Measurements from ENCODE around the gene SARNP.
"Not testable (repeated sequence)": the region's sequence is repeated elsewhere in the genome, so short reads cannot be mapped to it uniquely, and the experiment has no call there.

Gene SARNP, protein sequence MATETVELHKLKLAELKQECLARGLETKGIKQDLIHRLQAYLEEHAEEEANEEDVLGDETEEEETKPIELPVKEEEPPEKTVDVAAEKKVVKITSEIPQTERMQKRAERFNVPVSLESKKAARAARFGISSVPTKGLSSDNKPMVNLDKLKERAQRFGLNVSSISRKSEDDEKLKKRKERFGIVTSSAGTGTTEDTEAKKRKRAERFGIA

DNA sequence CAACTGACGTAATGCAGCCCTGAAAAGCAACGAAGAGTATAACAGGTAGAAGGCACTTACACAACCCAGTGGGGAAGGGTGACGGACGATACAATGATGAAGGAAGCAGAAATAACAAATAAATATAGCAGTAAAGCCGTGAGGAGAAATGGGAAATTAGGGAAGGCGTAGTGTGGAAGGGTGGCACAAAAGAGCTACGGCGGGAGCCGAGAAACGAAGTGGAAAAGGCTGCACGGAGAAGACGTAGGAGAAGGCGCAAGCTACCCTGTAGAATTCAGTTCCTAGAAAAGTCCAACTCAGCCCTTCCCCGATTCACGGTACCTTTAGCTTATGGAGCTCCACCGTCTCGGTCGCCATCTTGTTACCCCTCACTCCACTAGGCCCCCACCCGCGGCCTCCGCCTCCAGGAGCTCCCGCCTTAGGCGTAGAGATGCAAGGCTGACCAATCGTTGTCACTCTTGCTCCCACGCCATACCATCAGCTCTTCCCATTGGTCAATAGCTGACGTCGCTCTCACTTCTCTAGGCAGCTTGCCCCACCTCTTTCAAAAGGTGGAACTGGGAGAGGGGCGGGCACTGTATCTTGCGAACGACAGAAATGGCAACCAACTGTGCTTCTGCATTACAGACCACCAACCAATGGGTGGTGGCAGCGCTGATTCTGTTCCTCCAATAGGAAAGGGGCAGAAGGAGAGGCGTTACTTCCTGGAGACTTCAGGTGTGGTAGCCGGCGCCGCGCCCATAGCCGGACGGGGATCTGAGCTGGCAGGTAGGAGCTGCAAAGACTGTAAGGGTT, at the start of gene SARNP, which contains the start of gene ORMDL2:
Gene SARNP (minus strand): TSS at position 380 of the 795 bp plus-strand sequence. CDS start 23 bp downstream, at position 357.
Gene ORMDL2 (plus strand): TSS at position 697 of the 795 bp plus-strand sequence. CDS start 959 bp downstream, outside the sequence.
- peak; percentile 100 for DNase-seq

DNA sequence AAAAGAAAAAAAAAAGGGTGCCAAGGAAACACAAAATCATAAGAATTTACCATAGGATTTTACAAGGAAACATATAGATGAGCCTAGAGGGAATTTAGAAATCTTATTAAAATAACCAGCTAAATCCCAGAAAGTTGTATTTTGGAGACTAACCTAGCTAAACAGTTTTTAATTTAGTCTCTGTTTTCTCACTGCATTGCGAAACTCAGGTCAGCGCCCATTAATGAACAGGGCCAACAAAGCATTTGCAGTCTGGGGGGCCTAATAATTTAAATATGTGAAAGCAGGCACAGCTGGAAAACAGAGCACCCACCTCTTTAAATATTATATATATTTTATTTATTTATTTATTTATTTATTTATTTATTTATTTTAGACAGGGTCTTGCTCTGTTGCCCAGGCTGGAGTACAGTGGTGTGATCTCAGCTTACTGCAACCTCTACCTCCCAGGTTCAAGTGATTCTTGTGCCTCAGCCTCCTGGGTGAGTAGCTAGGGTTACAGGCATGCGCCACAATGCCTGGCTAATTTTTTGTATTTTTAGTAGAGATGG, 49.0 kb upstream of the SARNP start:
- not testable (repeated sequence) for DNase-seq

DNA sequence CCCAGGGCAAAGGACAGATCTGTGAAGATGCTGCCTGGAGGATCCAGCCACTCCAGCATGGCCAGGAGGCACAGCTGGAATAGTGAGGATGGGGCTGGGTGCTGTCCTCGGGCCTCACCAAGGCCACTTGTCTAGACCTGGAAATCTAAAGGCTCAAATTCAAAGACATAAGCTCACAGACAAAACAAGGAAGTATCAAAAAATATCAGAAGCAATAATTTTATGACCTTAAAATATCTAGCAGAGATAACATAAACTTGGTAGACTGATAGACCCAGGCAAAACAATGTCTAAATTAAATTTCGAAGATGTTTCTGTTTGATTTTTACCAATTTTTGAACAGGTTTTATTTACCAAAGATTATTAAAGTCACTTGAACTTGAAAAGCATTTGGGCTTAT, 47.8 kb upstream of the SARNP start:
- DNase-seq = no peak

DNA sequence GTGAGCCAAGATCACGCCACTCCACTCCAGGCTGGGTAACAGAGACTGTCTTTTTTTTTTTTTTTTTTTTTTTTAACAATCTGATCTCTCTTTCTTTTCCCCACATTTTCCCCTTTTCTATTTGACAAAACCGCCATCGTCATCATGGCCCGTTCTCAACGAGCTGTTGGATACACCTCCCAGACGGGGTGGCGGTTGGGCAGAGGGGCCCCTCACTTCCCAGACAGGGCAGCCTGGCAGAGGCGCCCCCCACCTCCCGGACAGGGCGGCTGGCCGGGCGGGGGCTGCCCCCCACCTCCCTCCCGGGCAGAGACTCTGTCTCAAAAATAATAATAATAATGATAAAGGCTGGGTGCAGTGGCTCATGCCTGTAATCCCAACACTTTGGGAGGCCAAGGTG, 45.4 kb upstream of the SARNP start:
- DNase-seq = not testable (repeated sequence)

DNA sequence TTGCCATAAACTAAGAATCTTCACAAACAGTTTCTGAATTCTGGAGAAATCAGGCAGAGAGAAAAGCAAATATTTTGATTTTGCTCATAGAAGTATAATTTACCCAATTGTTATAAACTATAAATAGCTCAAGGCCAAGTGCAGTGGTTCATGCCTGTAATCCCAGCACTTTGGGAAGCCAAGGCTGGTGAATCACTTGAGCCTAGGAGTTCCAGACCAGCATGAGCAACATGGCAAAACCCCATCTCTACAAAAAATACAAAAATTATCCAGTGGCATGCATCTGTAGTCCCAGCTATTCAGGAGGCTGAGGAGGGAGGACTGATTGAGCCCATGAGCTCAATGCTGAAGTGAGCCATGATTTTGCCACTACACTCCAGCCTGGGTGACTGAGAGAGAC, 44.8 kb upstream of the SARNP start:
- DNase-seq = no peak

DNA sequence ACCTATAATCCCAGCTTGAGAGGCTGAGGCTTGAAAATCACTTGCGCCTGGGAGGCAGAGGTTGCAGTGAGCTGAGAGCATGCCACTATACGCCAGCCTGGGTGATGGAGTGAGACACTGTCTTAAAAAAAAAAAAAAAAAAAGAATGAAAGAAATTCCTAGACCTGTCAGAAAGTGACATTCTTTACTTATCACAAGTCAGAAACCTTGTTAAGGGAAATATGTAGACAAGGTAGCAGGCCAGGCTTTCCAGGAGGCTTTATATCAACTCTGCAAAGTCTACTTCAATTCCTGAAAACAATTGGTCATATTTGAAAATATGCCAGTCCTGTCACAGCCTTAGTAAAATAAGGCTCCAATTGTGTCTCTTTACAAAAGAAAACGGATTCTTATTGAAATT, 44.3 kb upstream of the SARNP start:
- DNase-seq = no peak

DNA sequence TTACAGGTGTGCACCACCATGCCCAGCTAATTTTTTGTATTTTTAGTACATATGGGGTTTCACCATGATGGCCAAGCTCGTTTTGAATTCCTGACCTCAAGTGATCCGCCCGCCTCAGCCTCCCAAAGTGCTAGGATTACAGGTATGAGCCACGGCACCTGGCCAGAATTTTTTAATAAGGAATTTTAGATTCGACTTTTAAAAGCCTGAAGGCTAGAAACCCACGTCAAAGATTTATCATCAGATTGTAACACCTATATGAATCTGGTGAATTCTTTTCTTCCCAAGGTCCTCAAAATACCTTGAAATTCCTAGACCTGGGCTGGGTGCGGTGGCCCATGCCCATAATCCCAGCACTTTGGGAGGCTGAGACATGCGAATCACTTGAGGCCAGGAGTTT, 43.9 kb upstream of the SARNP start:
- DNase-seq = no peak

DNA sequence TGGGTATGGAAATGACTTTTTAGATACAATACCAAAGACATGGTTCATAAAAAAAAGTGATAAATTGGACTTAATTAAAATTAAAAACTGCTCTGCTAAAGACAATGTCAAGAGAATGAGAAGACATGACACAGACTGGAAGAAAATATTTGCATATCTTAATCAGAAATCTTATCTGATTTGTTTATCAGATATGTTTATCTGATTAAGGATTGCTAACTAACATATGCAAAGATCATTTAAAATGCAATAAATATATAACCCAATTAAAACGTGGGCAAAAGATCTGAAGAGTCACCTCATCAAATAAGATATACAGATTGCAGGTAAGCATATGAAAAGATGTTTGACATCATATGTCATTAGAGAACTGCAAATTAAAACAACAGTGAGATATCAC, 35.2 kb upstream of the SARNP start:
- no peak for DNase-seq

DNA sequence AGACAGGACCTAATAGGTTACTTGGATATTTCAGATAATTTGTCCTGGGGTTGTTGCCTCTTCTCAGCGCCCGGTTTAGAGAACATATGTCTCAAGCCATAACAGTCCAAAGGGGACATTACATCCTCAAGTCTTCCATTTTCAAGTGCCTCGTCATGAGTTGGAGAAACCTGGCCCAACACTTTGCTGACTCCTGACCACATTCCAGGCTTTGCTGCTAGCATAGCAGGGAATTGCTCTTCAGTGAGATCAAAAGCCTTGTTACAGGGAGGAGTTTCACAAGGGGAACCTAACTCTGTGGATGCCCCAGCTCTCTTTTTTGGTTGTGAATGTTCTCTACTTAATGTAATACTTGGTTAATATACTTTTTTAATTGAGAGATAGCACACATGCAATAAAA, 33.4 kb upstream of the SARNP start:
- DNase-seq = no peak

DNA sequence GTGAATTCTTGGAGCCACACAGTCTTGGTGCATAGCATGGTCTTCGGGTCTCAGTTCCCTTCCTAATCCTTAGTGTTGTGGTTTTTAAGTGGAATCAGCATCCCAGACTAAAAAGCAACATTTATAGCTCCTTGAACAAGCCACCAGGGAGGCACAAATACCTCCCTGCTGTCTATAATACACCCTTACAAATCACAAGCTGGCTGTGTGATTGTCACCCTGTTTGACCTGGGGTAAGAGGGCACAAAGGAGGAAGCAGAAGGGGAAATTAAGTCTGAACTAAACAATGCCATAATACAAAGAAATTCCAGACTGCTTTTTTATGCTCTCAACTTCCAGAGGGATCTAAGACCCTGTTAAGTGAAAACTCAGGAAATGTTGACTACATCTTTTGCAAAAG, 32.9 kb upstream of the SARNP start:
- no peak for DNase-seq

DNA sequence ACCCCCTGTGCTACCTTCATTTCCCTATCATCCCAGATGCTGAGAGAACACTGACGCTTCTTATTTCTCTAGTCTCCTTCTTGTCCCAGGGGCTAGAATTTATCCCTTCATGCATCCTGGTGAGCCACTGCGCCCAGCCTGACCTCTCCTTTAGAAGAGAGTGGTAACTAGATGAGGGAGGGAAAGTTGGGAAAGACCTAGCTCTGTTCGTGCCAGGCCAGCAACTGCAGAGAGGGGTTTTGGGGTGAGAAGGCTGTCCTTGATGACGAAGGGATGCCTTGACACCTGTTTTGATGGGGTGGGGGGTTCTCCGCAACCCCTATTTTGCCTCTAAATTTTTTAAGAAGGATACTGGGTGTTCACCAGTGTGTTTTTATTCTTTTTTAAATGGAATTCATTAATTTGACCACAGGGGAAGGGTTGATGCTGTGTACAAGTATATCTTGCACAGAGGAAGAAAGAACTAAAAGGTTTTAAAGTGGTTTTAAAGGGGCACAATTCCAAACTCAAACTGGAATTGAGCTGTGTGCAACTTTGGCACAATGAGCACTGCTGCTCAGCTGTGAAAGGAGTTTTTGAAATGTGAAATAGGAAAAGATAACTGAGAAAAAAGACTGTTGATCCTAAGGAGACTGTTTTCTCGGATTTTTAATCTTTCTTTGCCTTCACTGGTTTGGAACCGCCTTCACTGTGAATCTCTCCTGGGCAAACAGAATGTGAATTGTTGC, 32.3 kb upstream of the SARNP start:
- DNase-seq = no peak

DNA sequence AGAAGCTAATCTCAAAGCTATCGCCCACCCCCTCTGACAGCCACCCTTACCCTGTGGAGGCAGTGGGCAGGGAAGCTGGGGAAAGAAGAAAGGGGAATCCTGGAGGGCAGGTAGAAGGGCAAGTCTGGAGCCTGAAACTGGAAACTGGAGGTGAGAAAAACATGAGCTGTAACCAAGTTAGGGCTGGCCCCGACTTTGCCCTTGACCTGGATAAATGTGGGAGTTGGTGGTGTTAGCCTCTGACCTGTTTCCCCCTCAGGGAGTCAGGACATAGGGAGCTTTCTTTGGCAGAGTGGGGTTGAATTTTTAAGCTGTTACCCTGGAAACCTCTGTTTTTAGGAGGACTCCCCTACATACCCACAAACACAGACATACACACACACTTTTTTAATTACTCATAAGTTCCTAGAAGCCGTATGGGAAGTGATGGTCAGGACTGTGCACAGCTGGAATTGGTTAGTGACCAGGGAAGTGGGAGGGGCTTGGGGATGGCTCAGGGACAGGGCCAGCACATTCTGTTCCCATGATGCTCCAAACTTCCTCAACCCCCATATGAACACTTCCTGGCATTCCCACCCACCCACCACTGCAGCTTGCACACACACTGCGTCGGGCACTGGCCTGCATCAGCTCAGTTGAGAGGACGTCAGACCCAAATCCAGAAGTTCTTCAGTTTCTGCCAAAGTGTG, 30.2 kb upstream of the SARNP start:
- peak; percentile 44 for DNase-seq

DNA sequence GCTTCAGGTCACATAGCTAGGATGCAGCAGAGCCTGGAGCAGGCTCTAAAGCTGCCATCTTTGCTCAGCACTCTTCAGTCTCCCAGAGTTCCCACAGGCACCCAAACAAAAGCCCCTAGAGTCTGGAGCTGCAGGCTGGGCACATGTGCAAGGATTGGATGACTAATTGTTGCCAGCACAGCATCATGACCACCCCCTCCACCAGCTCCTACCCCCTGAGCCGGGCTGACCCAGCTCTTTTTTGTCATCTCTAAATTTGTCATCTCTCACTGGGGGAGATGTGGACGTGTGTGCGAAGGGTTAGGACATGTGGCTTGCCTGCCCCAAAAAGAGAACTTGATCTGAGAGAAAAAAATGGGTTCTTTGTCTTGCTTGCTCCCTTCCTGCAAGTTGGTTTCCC, 29.5 kb upstream of the SARNP start:
- DNase-seq = peak; percentile 28

DNA sequence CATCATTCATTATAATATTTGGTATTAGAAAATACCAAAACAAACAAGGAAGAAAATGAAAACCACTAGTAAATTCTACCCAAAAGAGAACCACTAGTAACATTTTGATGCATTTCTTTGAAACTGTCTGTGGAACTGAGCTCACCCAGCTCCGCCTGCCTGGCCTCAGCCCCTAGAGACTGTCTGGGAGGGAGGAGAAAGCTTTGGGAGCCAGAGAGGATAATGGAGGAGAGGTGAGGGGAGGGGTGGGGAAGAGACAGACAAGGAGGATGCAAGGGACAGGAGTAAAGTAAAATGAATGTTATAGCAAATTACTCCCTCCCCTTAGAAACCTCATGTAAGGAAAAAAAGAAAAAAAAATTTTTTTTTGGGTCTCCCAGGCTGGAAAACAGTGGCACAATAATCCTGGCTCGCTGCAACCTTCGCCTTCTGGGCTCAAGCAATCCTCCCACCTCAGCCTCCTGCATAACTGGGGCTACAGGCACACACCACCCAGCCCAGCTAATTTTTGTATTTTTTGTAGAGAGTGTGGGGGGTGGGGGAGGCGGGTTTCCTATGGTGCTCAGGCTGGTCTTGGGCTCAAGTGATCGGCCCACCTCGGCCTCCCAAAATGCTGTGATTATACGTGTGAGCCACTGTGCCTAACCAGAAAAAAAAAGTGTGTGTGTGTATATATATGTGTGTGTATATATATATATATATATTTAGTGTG, 28.4 kb upstream of the SARNP start:
- DNase-seq = no peak

DNA sequence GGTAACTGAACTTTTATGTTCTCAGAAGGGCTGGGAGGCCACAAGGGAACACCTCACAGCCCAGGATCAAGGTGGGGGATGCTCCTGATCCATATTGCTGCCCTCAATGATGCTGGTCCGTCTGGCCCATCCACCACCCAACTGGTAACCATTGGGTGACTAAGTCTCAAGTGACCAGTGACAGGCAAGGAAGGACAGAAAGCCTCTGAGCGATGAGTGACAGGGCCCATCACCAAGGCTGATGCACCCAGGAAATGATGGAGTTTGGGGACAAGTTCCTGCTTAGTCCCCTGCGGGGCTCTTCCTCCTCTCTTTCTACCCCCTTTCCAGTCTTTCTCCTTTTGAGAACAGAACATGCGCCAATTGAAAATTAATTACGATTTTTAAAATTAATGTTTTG, 27.8 kb upstream of the SARNP start:
- DNase-seq = no peak

DNA sequence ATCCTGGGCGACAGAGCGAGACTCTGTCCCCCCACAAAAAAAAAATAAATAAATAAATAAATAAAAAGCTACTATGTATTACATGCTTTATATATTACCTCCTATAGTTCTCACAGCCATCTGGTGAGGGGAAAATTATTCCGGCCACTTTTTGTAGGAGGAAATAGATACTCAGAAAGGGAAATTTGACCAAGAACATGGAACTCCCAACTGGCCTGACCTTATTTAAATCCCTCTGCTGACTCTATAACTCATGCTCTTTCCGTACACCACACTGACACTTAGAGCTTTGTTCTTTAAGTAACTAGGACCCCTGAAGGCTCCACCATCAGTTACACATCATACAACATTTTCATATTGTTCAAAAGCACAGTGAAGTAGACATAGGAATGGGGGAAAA, 27.4 kb upstream of the SARNP start:
- DNase-seq = no peak

DNA sequence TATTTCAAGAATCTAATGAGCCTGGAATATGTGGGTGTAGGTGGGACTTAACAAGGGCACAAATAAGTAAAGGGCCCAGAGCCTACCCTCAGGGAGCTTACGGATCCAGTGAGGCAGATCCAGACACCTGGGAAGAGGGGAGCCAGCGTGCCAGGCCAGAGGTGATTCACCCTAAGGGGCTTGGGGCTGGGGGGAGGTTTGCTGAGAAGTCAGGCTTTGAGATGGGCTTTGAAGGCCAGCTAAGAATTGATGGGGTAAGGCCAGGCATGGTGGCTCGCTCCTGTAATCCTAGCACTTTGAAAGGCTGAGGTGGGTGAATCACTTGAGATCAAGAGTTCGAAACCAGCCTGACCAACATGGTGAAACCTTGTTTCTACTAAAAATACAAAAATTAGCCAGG, 25.9 kb upstream of the SARNP start:
- no peak for DNase-seq

DNA sequence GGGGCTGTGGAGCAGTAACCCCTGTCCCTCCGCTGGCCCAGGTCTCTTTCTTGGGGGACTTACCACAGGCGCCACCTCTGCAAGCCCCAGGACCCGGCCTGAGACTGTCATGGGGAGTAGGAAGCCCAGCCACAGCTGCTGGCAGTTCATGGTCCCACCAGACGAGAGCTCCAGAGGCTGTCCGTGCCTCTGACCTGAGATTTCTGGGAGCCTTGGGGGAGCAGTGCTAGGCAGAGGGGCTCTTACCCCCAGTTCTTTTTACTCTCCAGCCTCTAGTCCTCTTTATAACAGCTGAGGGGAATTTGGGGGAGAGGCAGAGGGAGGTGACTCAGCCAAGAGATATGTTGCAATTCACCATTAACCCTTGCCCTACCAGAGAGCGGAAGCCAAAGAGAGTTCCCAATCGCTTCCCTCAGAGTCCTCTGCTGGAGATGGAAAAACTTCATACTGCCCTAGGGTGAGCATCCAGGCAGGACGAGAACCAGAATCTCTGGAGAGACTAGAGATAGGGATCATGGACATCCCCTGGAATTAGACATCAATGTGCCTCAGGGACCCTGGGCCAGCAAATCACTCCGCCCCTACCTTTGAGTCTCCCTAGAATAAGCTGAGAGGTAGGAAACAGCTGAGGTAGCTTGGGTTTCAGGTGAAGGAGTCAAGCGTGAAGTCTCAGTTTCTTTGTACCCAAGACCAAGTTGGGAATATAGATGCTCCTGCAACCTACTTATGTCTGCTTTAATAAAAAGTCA, 25.3 kb upstream of the SARNP start, which contains the start of gene MMP19:
Gene MMP19 (minus strand): TSS at position 256 of the 749 bp plus-strand sequence. CDS start 106 bp downstream, at position 150.
- DNase-seq = no peak

DNA sequence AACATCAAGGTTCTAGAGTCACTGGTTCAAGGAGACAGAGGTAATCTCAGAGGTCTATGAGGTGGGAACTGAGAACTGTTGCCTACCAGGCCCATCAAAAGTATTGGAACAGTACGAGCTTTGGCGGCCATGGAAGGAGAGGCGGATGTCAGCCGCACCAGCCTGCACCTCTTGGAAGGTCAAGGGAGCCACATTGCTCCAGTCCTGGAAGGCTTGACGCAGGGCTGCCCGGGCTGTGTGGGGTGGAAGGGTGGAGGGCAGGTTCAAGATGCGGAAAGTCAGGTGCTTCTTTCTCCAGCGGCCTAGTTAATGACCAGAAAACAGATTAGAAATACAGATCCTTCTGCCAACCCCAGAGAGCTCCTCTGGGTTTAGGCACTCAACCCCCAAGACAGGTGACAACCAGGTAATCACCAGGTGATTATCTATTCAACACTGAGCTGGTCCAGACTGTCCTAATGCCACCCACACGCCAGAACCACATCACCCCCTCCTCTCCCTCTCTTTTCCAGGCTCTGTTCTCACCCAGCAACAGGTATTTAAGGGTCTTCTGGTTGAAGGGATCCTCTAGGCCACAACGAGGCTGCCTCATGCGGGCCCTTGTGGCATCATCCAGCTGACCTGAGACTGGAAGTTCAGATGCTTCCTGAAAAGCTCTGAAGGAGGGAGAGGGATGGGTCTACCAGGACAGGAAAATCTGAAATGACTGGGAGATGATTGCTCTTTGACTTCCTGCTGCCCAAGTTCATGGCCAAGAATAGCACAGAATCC, 23.2 kb upstream of the SARNP start:
- DNase-seq = no peak

DNA sequence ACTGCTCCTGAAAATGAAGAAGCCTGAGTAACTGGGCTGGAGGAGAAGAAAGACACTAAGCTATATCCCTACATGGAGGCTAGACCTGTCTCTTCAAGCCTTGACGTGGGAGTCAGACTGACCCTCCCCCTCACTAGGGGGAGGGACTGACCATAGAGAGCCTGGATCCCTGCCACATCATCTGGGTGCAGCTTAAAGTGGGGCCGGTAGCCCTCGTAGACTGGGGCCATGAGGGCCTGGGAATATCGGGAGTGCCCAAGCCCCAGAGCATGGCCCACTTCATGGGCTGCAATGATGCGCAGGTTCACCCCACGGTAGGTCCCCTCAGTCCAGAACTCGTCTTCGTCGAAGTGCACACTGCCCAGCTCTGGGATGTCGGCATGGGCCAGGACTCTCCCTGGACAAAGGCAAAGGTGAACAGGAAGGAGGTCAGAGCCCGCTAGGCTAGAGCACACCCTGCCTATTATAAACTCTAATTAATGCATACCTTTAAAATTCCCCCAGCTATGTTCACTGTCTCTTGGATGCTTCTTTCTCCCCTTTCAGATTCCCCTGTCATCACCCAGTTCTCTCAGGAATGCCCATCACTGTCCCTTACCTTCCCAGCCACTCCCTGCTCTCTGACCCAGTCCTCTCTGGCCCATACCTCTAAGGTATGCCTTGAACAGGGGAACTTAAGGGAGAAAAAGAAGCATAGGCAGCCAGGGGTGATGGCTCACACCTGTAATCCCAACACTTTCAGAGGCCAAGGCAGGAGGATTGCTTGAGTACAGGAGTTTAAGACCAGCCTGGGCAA, 22.0 kb upstream of the SARNP start:
- no peak for DNase-seq

All from activated CD4-positive, alpha-beta T cell treated with anti-CD3 and anti-CD28 coated beads, Interleukin-10, Interleukin-2, amounts not matched to agents 100 ng/mL and 50 ng/mL, durations not matched to agents 16 hours and 8 hours (primary cell).